ENCODE measurements around the gene TRPM1. TPM values are rescaled to one million over a fixed set of nuclear protein-coding genes. Genes with fewer than 3 reads are reported as not detected.

The TRPM1 gene
- total and polyA plus RNA-seq, 9 of the 15 experiments (the other 6 are each of a cell fraction or from before 2014, with no cell fraction given) = 0.01 to 0.06 (median 0.03) TPM; not detected in 5

DNA sequence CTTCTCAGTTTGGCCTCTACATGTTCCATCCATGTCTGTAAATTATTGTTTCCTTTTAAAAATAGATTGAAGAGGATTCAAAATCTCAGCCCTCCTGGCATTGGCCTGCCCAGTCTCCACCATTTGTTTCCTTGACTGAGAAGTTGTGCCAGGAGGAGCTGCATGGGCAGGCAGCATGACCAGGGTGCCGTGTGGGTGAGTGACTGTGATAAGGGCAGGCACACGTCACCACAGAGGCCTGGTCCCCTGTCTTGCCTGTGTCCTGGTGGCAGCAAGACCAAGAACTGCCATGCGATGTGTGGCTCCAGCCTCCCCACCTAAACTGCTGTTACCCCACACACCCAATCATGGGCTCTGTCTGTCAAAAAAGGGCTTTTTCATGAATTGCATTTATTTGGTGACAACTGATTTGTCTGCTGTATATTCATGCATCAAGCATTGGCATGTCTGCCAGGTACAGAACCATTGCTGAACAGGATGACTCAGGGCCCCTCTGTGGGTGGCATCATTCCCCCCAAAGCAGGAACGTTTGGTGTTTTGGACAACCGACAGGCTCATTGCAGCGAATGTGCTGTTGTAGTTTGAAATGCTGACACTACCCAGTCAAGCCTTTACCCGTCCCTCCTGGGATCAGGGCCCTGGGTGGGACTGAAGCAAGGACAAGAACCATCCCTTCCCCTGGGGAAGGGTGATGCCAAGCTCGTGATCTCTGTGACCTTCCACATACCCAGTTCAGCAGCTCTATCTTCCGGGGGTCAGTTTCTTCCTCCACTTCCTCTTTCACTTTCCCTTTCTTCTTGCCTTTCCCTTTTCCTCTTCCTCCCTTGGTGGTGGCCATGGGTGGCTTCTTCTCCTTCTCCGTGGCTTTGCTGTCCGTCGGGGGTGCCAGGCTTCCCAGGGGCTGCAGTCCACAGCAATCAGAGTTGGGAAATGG is 51.6 kb downstream of the TRPM1 start (continued):
- no peak for TF ChIP-seq PURB (CRISPR knock-in tag; IDR thresholded peaks at IDR 0.05; ENCODE audit: low read depth)
- no peak for TF ChIP-seq SRSF9 (IDR thresholded peaks at IDR 0.05; ENCODE audit: borderline replicate concordance, low read depth, low read length)

DNA sequence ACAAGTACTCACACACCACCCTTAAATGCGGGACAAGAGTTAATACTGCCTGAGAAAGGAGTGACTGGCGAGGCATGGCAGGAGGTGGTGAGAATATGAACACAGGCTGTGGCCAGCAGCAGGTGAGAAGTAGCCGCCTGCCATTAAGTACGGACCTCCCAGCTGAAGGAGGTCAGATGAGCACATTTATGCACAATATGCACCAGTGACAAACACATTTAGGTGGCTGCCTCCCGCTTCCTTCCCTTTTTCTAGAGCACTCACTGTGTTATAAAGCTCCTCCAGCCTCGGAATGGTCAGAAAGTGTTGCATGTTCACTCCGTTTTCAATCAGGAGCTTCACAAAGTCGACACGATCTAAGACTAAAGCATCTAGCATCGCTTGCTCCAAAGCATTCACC is 52.4 kb downstream of the TRPM1 start:
- no TSS peak for BruUV-seq (replicated peaks)
- no peak overlapping the region for H3K4me3 ChIP-seq
- intact Hi-C loops (cut with micrococcal nuclease) = no loop called here
- H3K36me3 ChIP-seq (ENCODE audit: control insufficient read depth, insufficient read depth, low read length) = no peaks in the 10 kb centered on the region
- POLR2A ChIA-PET = interaction anchor here (0.6 to 1.2 kb wide), 5 partner anchors 13 to 153 kb away, joined by 3 to 4 read pairs (median 3); no protein-coding TSS in a partner anchor
- no peak overlapping the region for H2AFZ ChIP-seq (ENCODE audit: low read depth, low read length)
- no peaks in the 10 kb centered on the region; the same call in 1 of the 2 replicates for H4K20me1 ChIP-seq (replicated peaks; ENCODE audit: control insufficient read depth, insufficient read depth, low read length)
- in situ Hi-C loops (cut with MboI) = no loop called here
- H3K79me2 ChIP-seq (ENCODE audit: control insufficient read depth, insufficient read depth, low read length) = no peaks in the 10 kb centered on the region
- no peaks in the 10 kb centered on the region for H3K4me1 ChIP-seq (replicated peaks in 1 of 2; ENCODE audit: control insufficient read depth in 2 of 2, insufficient read depth in 2 of 2, low read length in 2 of 2)
- FAIRE-seq (no peak), ATAC-seq (no peak), DNase-seq (ENCODE audit: extremely low read depth in 1 of 4, low spot score in 3 of 4) (no peak)
- peaks cover 21 to 44% of the 10 kb centered on the region in 2 experiments; a peak in 4 of 5 replicates for H3K27me3 ChIP-seq (ENCODE audit: control insufficient read depth in 2 of 2, insufficient read depth in 2 of 2, low read length in 2 of 2)
- H3K4me2 ChIP-seq (ENCODE audit: insufficient read depth, low read length) = no peak overlapping the region
- H3K9me3 ChIP-seq (replicated peaks; ENCODE audit: control insufficient read depth, insufficient read depth, low read depth, low read length) = no peaks in the 10 kb centered on the region
- no peak overlapping the region for H3K9ac ChIP-seq (ENCODE audit: insufficient read depth in 1 of 2, low read depth in 2 of 2, low read length in 2 of 2)
- CTCF ChIA-PET (ENCODE audit: low intra/inter-chr PET ratio) = no interaction called here
- H3K9me1 ChIP-seq (ENCODE audit: control insufficient read depth, insufficient read depth, low read length) = no peaks in the 10 kb centered on the region
- H3K27ac ChIP-seq (ENCODE audit: extremely low read depth, low read depth, low read length) = no peak overlapping the region
- TF ChIP-seq ZNF785 (CRISPR knock-in tag; IDR thresholded peaks at IDR 0.05) (no peak), ERF (CRISPR knock-in tag; IDR thresholded peaks at IDR 0.05) (no peak), TEAD2 (tag; IDR thresholded peaks at IDR 0.05) (no peak), SMARCA5 (IDR thresholded peaks at IDR 0.05) (no peak), SUPT5H (IDR thresholded peaks at IDR 0.05) (no peak), GABPB2 (CRISPR knock-in tag; conservative IDR thresholded peaks at IDR 0.05) (no peak), RBM34 (IDR thresholded peaks at IDR 0.05; ENCODE audit: borderline replicate concordance, insufficient read depth, low read length) (no peak), ZNF431 (CRISPR knock-in tag; IDR thresholded peaks at IDR 0.05) (no peak), HDGF (IDR thresholded peaks at IDR 0.05) (no peak), RFX7 (CRISPR knock-in tag; IDR thresholded peaks at IDR 0.05) (no peak)
- TF ChIP-seq, protein P1, sequence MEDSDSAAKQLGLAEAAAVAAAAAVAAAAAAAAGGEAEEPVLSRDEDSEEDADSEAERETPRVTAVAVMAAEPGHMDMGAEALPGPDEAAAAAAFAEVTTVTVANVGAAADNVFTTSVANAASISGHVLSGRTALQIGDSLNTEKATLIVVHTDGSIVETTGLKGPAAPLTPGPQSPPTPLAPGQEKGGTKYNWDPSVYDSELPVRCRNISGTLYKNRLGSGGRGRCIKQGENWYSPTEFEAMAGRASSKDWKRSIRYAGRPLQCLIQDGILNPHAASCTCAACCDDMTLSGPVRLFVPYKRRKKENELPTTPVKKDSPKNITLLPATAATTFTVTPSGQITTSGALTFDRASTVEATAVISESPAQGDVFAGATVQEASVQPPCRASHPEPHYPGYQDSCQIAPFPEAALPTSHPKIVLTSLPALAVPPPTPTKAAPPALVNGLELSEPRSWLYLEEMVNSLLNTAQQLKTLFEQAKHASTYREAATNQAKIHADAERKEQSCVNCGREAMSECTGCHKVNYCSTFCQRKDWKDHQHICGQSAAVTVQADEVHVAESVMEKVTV (CRISPR knock-in tag; IDR thresholded peaks at IDR 0.05) = no peak
- under 1% methylated on average over 10 of the region's 10 CpGs for WGBS (ENCODE audit: insufficient coverage, low coverage, missing lambda C conversion rate)
